ENCODE measurements around the gene PRPF31.

Gene PRPF31

GRCh38 chr19:54107876-54108490 is 7.6 kb upstream of the PRPF31 start:
- no peak for DNase-seq (ENCODE audit: low read depth)

GRCh38 chr19:54108496-54108895 is 7.1 kb upstream of the PRPF31 start:
- DNase-seq (ENCODE audit: low read depth), result no peak

- no peak for DNase-seq (ENCODE audit: low read depth)
Observed at GRCh38 chr19:54109651-54110050, 5.9 kb upstream of the PRPF31 start.

- no peak for DNase-seq (ENCODE audit: low read depth)
Observed at GRCh38 chr19:54114340-54115108, 1.0 kb upstream of the PRPF31 start.

GRCh38 chr19:54121259-54121658 is 5.7 kb downstream of the PRPF31 start:
- no peak for DNase-seq (ENCODE audit: low read depth)

GRCh38 chr19:54123682-54124081 is 8.1 kb downstream of the PRPF31 start:
- no peak for DNase-seq (ENCODE audit: low read depth)

- no peak for DNase-seq (ENCODE audit: low read depth)
Observed at GRCh38 chr19:54124393-54124792, 8.8 kb downstream of the PRPF31 start.

GRCh38 chr19:54125713-54126112 is 10.2 kb downstream of the PRPF31 start:
- no peak for DNase-seq (ENCODE audit: low read depth)

- no peak for DNase-seq (ENCODE audit: low read depth)
Observed at GRCh38 chr19:54127688-54128440, 12.3 kb downstream of the PRPF31 start.

GRCh38 chr19:54128441-54128725 is 12.8 kb downstream of the PRPF31 start:
- no peak for DNase-seq (ENCODE audit: low read depth)

GRCh38 chr19:54128796-54129616 is 13.5 kb downstream of the PRPF31 start:
- DNase-seq (ENCODE audit: low read depth), result no peak

GRCh38 chr19:54129617-54129996 is 14.1 kb downstream of the PRPF31 start:
- no peak for DNase-seq (ENCODE audit: low read depth)

- DNase-seq (ENCODE audit: low read depth), result no peak
Observed at GRCh38 chr19:54133312-54133956, 17.9 kb downstream of the PRPF31 start.

GRCh38 chr19:54133957-54134590 is 18.5 kb downstream of the PRPF31 start:
- no peak for DNase-seq (ENCODE audit: low read depth)

- DNase-seq (ENCODE audit: low read depth), result no peak
Observed at GRCh38 chr19:54136086-54136863, 20.7 kb downstream of the PRPF31 start.

GRCh38 chr19:54136864-54137698 is 21.5 kb downstream of the PRPF31 start:
- DNase-seq (ENCODE audit: low read depth), result peak; percentile 99

- DNase-seq (ENCODE audit: low read depth), result peak; percentile 33
Observed at GRCh38 chr19:54137699-54138488, 22.3 kb downstream of the PRPF31 start, which contains the start of gene CNOT3. TSS of gene CNOT3 (plus strand) at chr19:54137762. CDS start at chr19:54142979, 5,217 bp downstream.

- DNase-seq (ENCODE audit: low read depth), result no peak
Observed at GRCh38 chr19:54138489-54139256, 23.1 kb downstream of the PRPF31 start.
